HL-60 (cell line): ENCODE measurements around the gene PHF21A.

Experiments used
- DNase-seq, 2 experiments: peaks; one replicate each; pipeline ENCODE4 v3.0.0-alpha.2; 2010 to 2020; ENCODE audit warnings: low read depth in 1 of 2, low spot score in 1 of 2
- H3K27ac ChIP-seq: fragments of 250-450 bp; sonication (Bioruptor Pico); replicated peaks from 2 replicates; pipeline ENCODE4 v1.5.1; 2020; ENCODE audit warnings: mild to moderate bottlenecking, moderate library complexity
- H3K27me3 ChIP-seq: fragments of 250-450 bp; sonication (Bioruptor Pico); 2 replicates; pipeline ENCODE4 v1.5.1; 2021; ENCODE audit warnings: mild to moderate bottlenecking, moderate library complexity; ENCODE audit not compliant: insufficient read depth, poor library complexity, severe bottlenecking
- H3K4me3 ChIP-seq: replicated peaks from 2 replicates; pipeline ENCODE4 v1.5.1; 2011; ENCODE audit warnings: mild to moderate bottlenecking, control low read depth, low read length; ENCODE audit not compliant: insufficient read depth
- GABPA ChIP-seq: IDR thresholded peaks from 2 replicates; pipeline ENCODE4 v1.6.1; 2012; ENCODE audit warnings: low read depth
- POLR2AphosphoS5 ChIP-seq: IDR thresholded peaks from 2 replicates; pipeline ENCODE4 v1.6.1; 2012; ENCODE audit warnings: low read depth
- REST ChIP-seq: IDR thresholded peaks from 2 replicates; pipeline ENCODE4 v1.6.1; 2012; ENCODE audit warnings: low read depth; ENCODE audit not compliant: insufficient replicate concordance
- SPI1 ChIP-seq: IDR thresholded peaks from 2 replicates; pipeline ENCODE4 v1.6.1; 2012; ENCODE audit warnings: low read depth, mild to moderate bottlenecking, borderline replicate concordance
- TF ChIP-seq, protein P1 (sequence below): IDR thresholded peaks from one replicate; pipeline ENCODE4 v1.5.1; 2011; ENCODE audit warnings: low read length, control low read depth, inconsistent platforms; ENCODE audit not compliant: insufficient read depth

The PHF21A gene

GRCh38 chr11:46057489-46057888 is 63.8 kb downstream of the PHF21A start:
- no peak overlapping the region for H3K27ac ChIP-seq
- no peaks in the 10 kb centered on the region for H3K27me3 ChIP-seq
- H3K4me3 ChIP-seq, result no peak overlapping the region
- no peak for DNase-seq
- TF ChIP-seq, protein P1, sequence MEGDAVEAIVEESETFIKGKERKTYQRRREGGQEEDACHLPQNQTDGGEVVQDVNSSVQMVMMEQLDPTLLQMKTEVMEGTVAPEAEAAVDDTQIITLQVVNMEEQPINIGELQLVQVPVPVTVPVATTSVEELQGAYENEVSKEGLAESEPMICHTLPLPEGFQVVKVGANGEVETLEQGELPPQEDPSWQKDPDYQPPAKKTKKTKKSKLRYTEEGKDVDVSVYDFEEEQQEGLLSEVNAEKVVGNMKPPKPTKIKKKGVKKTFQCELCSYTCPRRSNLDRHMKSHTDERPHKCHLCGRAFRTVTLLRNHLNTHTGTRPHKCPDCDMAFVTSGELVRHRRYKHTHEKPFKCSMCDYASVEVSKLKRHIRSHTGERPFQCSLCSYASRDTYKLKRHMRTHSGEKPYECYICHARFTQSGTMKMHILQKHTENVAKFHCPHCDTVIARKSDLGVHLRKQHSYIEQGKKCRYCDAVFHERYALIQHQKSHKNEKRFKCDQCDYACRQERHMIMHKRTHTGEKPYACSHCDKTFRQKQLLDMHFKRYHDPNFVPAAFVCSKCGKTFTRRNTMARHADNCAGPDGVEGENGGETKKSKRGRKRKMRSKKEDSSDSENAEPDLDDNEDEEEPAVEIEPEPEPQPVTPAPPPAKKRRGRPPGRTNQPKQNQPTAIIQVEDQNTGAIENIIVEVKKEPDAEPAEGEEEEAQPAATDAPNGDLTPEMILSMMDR, result no peak
- TF ChIP-seq GABPA (no peak), POLR2AphosphoS5 (no peak), SPI1 (no peak), REST (no peak)

DNA sequence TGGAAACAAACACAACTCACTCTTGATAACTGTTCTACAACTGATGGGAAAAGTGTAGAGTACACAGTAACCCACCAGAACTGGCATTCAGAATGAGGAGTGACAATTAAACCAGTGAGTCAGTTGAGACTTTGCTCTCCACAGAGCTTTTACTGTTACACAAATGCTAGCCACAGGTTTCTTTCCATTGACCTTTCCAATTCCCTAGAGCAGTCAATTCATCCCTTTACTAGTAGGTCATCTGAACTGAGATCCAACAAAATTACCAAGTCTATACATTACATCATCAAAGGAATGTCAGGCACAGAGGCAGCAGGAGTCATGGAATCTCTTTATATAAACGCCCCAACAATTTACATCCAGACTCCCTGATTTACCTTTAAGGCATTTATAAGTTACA is 65.9 kb downstream of the PHF21A start:
- no peak for DNase-seq
- no peak overlapping the region for H3K27ac ChIP-seq

GRCh38 chr11:46051102-46051501 is 70.2 kb downstream of the PHF21A start:
- Histone ChIP-seq H3K4me3 (no peak overlapping the region), H3K27ac (no peak overlapping the region), H3K27me3 (no peaks in the 10 kb centered on the region)
- TF ChIP-seq REST, result no peak
- DNase-seq, result no peak

More for the DNA sequence above, 65.9 kb downstream of the PHF21A start:
- Histone ChIP-seq H3K27me3 (no peaks in the 10 kb centered on the region), H3K4me3 (no peak overlapping the region)
- TF ChIP-seq REST, result no peak
- no peak for TF ChIP-seq SPI1
- TF ChIP-seq POLR2AphosphoS5, result no peak
- TF ChIP-seq, protein P1, result no peak
- no peak for TF ChIP-seq GABPA

DNA sequence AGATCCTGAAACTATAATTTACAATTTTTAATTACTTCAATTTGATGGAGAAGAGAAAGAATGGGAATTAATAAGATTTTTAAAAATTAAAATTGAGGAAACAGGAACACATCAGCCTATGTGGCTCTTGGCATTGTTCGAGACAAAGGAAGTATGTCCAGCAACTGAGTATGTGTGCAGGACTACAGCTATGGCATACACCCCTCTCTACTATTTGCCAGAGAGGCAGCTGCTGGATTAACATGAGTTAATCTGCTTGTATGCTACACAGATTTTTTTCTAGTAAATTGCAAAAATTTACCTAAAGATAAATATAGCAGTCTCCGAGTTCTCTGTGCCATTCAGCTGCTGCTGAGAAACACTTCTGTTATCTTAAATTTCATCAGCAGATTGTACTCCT is 70.6 kb downstream of the PHF21A start:
- no peak for DNase-seq
- H3K27ac ChIP-seq, result no peak overlapping the region
- no peak for TF ChIP-seq POLR2AphosphoS5
- no peak for TF ChIP-seq GABPA
- TF ChIP-seq, protein P1, result no peak
- TF ChIP-seq SPI1, result no peak
- no peak for TF ChIP-seq REST
- no peaks in the 10 kb centered on the region for H3K27me3 ChIP-seq
- no peak overlapping the region for H3K4me3 ChIP-seq
